HUDEP-2 (cell line): Measurements from ENCODE around the gene WDR5.

Source experiments
- DNase-seq, 76 experiments: peaks; one replicate each; lab custom pipeline; 2025; ENCODE audit not compliant: unreplicated experiment in 76 of 76; lab: John Stamatoyannopoulos, UW

WDR5 gene

GRCh38 chr9:134204991-134205578 is 69.2 kb downstream of the WDR5 start:
- no peak for DNase-seq

GRCh38 chr9:134205672-134206310 is 69.9 kb downstream of the WDR5 start:
- DNase-seq = no peak

- no peak for DNase-seq
Observed at GRCh38 chr9:134206311-134207300, 70.7 kb downstream of the WDR5 start.

- no peak for DNase-seq
Observed at GRCh38 chr9:134208310-134208841, 72.5 kb downstream of the WDR5 start.

- DNase-seq = no peak
Observed at GRCh38 chr9:134208981-134209725, 73.3 kb downstream of the WDR5 start.
